ENCODE data around the gene GGT5.
A peak's percentile ranks its signal among the peaks of the same experiment; 100 is the strongest.
"Not testable (repeated sequence)": the region's sequence is repeated elsewhere in the genome, so short reads cannot be mapped to it uniquely, and the experiment has no call there.

Gene GGT5

GRCh38 chr22:24200619-24201212 lies 44.2 kb downstream of the GGT5 start:
- no peak for DNase-seq

- DNase-seq, result no peak
These were observed 46.2 kb downstream of the GGT5 start for GRCh38 chr22:24198682-24199052.

GRCh38 chr22:24191893-24192292 lies 53.0 kb downstream of the GGT5 start:
- DNase-seq, result no peak

GRCh38 chr22:24191381-24191841 lies 53.5 kb downstream of the GGT5 start:
- no peak for DNase-seq

GRCh38 chr22:24190596-24191208 lies 54.2 kb downstream of the GGT5 start:
- DNase-seq, result no peak

- DNase-seq, result no peak
These were observed 54.7 kb downstream of the GGT5 start for GRCh38 chr22:24190159-24190540.

- DNase-seq, result peak; percentile 76
These were observed 55.4 kb downstream of the GGT5 start for GRCh38 chr22:24189249-24190158.

- no peak for DNase-seq
These were observed 56.1 kb downstream of the GGT5 start for GRCh38 chr22:24188705-24189248.

GRCh38 chr22:24187731-24188644 lies 56.9 kb downstream of the GGT5 start:
- DNase-seq, result no peak

- no peak for DNase-seq
These were observed 57.8 kb downstream of the GGT5 start for GRCh38 chr22:24186892-24187670.

- DNase-seq, result no peak
These were observed 58.5 kb downstream of the GGT5 start for GRCh38 chr22:24186352-24186740.

GRCh38 chr22:24185501-24186351 lies 59.2 kb downstream of the GGT5 start:
- DNase-seq, result no peak

- DNase-seq, result no peak
These were observed 59.8 kb downstream of the GGT5 start for GRCh38 chr22:24185001-24185500.

- no peak for DNase-seq
These were observed 60.7 kb downstream of the GGT5 start for GRCh38 chr22:24184057-24184798.

- DNase-seq, result no peak
These were observed 61.4 kb downstream of the GGT5 start for GRCh38 chr22:24183321-24184031.

- DNase-seq, result not testable (repeated sequence)
These were observed 62.0 kb downstream of the GGT5 start for GRCh38 chr22:24182900-24183246.

GRCh38 chr22:24181996-24182899 lies 62.6 kb downstream of the GGT5 start:
- no peak for DNase-seq

Data from activated CD8-positive, alpha-beta memory T cell treated with anti-CD3 and anti-CD28 coated beads, Interleukin-2, amount 50 U/mL, for 48 hours (primary cell).